SK-N-SH treated with all-trans-retinoic acid at 6 μM for 48 hours (cell line): Measurements from ENCODE around the gene CTNNBL1.

ENCODE experiments used
- ARNTL ChIP-seq: fragments of 450-650 bp; formaldehyde crosslinking; IDR thresholded peaks from 2 replicates; pipeline ENCODE4 v1.5.0; 2020; ENCODE audit warnings: low read depth, mild to moderate bottlenecking, moderate library complexity, borderline replicate concordance
- ESRRG ChIP-seq: fragments of 250-450 bp; sonication (Bioruptor Pico); IDR thresholded peaks from 2 replicates; pipeline ENCODE4 v1.6.1; 2021; ENCODE audit warnings: mild to moderate bottlenecking
- ISL1 ChIP-seq: fragments of 250-450 bp; sonication (Bioruptor Pico); IDR thresholded peaks from 2 replicates; pipeline ENCODE4 v2.1.2; 2022; ENCODE audit warnings: mild to moderate bottlenecking, moderate library complexity
- PATZ1 ChIP-seq: fragments of 250-450 bp; sonication (Bioruptor Pico); IDR thresholded peaks from 2 replicates; pipeline ENCODE4 v1.8.0; 2020; ENCODE audit warnings: mild to moderate bottlenecking, moderate library complexity, borderline replicate concordance
- TCF4 ChIP-seq: fragments of 250-450 bp; sonication (Bioruptor Pico); IDR thresholded peaks from 2 replicates; pipeline ENCODE4 v1.8.0; 2021; ENCODE audit warnings: mild to moderate bottlenecking, moderate library complexity, borderline replicate concordance
- ZNF70 ChIP-seq: fragments of 450-650 bp; formaldehyde crosslinking; IDR thresholded peaks from 2 replicates; pipeline ENCODE4 v1.5.0; 2020; ENCODE audit warnings: mild to moderate bottlenecking, moderate library complexity

GRCh38 chr20:37686762-37687477, 6.9 kb upstream of the CTNNBL1 start:
- TF ChIP-seq TCF4 (CRISPR knock-in tag) (no peak), ZNF70 (no peak), ISL1 (CRISPR knock-in tag) (no peak), ESRRG (CRISPR knock-in tag) (no peak), PATZ1 (no peak), ARNTL (CRISPR knock-in tag) (no peak)
